KBM-7 (cell line): Measurements from ENCODE around the gene MARCHF10.
"Not testable (repeated sequence)": the region's sequence is repeated elsewhere in the genome, so short reads cannot be mapped to it uniquely, and the experiment has no call there.

Experiments used
- DNase-seq: peaks from one replicate; pipeline ENCODE4 v3.0.0-alpha.2; 2015
- in situ Hi-C: fragments of 300-500 bp; cut with MboI; formaldehyde crosslinking; loops from 2 replicates; pipeline ENCODE4 v1.14.3; 2020; ENCODE audit warnings: low sequenced_read_pairs, low pct_unique_long_range_greater_than_20kb, mixed read lengths

Gene MARCHF10

GRCh38 chr17:62692721-62693431 is 115.2 kb downstream of the MARCHF10 start:
- in situ Hi-C loops, result loop anchor here (25.0 kb wide), 1 partner anchor 719 kb away; no protein-coding TSS in a partner anchor
- DNase-seq, result peak; percentile 33

DNA sequence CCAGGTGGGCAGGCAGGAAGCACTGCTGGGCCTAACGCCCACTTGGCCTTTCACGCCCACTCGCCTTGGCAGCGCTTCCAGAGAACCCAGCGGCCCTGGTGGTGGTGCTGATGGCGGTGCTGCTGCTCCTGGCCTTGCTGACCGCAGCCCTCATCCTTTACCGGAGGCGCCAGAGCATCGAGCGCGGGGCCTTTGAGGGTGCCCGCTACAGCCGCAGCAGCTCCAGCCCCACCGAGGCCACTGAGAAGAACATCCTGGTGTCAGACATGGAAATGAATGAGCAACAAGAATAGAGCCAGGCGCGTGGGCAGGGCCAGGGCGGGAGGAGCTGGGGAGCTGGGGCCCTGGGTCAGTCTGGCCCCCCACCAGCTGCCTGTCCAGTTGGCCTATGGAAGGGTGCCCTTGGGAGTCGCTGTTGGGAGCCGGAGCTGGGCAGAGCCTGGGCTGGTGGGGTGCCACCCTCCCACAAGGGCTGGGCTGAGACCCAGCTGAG is 115.9 kb downstream of the MARCHF10 start:
- DNase-seq, result no peak
- in situ Hi-C loops, result loop anchor here (25.0 kb wide), 1 partner anchor 720 kb away; no protein-coding TSS in a partner anchor

DNA sequence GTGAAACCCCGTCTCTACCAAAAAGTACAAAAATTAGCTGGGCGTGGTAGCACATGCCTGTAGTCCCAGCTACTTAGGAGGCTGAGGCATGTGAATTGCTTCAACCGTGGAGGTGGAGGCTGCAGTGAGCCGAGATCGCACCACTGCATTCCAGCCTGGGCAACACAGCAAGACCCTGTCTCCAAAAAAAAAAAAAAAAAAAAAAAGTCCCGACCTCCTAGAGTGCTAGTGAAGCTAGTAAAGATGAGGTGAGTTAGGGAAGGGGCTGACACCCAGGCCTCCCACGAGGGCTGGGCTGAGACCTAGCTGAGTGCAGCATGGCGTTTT is 116.6 kb downstream of the MARCHF10 start:
- not testable (repeated sequence) for DNase-seq
- in situ Hi-C loops, result loop anchor here (25.0 kb wide), 1 partner anchor 721 kb away; no protein-coding TSS in a partner anchor

DNA sequence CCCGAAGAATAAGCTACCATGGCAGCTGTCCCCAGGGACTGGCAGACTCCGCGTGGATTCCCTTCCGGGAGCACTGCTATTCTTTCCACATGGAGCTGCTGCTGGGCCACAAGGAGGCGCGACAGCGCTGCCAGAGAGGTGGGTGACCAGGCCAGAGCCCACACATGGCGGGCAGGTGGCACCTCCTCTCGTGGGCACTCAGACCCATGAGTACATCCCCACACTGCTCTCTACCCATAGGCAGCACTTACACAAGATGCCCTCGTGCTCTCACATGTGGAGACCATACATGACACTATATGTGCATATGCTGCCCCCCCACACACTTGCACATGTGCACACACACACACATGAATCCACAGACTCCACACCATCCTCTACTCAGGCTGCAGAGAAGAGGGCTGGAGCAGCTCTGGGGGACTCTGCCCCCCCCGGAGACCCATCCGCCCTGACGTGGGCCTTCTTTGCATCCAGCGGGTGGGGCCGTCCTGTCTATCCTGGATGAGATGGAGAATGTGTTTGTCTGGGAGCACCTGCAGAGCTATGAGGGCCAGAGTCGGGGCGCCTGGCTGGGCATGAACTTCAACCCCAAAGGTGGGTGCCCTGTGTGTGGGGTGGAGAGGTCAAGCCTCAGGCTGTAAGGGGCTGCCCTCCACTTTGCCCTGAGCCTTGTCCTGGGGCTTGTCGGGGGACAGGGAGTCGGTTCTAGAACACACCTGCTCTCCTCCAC is 117.8 kb downstream of the MARCHF10 start:
- in situ Hi-C loops, result loop anchor here (25.0 kb wide), 1 partner anchor 722 kb away; no protein-coding TSS in a partner anchor
- no peak for DNase-seq

DNA sequence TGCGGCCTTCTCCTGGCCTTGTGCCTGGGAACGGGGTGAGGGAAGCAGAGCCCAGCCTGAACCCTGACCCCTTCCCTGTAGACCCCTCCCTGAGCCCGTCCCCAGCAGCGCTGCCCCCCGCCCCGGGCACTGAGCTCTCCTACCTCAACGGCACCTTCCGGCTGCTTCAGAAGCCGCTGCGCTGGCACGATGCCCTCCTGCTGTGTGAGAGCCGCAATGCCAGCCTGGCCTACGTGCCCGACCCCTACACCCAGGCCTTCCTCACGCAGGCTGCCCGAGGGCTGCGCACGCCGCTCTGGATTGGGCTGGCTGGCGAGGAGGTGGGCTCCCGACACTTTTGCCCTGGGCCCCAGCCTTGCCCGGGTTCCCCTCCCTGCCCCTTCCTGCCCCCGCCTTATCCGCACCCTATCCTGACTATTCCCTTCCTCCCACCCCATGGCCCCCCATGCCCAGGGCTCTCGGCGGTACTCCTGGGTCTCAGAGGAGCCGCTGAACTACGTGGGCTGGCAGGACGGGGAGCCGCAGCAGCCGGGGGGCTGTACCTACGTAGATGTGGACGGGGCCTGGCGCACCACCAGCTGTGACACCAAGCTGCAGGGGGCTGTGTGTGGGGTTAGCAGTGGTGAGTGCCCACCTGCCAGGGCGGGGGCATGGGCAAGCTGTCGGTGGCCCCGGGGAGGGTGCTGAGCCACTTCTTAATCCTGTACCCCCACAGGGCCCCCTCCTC is 118.5 kb downstream of the MARCHF10 start:
- in situ Hi-C loops, result loop anchor here (25.0 kb wide), 1 partner anchor 723 kb away; no protein-coding TSS in a partner anchor
- no peak for DNase-seq

- DNase-seq, result no peak
- in situ Hi-C loops, result loop anchor here (25.0 kb wide), 1 partner anchor 724 kb away; no protein-coding TSS in a partner anchor
Measured at GRCh38 chr17:62688398-62689160, 119.5 kb downstream of the MARCHF10 start.

DNA sequence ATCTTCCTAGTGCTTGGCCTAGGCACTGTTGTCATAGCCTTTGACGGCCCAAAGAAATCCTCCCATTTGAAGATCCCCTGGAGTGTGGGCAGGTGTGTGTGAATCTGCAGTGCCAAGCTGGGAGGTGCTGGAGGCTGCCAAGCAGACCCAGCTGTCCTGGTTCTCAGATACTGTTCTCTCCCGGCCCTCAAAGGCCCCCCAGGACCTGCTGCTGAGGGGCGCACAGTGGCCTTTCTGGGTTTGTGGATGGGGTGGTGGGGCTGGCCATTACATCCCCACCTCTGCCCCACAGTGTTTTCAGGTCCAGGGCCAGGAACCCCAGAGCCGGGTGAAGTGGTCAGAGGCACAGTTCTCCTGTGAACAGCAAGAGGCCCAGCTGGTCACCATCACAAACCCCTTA is 120.1 kb downstream of the MARCHF10 start:
- no peak for DNase-seq

DNA sequence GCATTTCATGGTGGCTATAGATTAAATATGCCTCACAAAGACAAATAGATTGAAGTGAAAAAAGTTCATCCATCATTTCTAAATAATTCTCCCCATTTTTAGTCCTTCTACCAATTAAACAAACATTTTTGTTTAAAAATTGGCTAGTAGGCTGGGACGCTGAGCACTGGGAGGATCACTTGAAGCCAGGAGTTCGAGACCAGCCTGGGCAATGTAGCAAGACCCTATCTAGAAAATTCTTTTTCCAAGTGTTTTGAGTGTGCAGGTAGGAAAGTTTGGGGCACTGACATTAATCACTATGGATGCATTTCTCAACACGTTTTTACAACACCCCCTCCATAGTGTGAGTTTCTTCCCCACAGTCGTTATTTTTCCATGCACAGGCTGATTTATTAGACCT is 123.9 kb downstream of the MARCHF10 start:
- DNase-seq, result no peak
- in situ Hi-C loops, result loop anchor here (25.0 kb wide), 1 partner anchor 728 kb away; no protein-coding TSS in a partner anchor

More for the DNA sequence above, 120.1 kb downstream of the MARCHF10 start:
- in situ Hi-C loops, result loop anchor here (25.0 kb wide), 1 partner anchor 724 kb away; no protein-coding TSS in a partner anchor

DNA sequence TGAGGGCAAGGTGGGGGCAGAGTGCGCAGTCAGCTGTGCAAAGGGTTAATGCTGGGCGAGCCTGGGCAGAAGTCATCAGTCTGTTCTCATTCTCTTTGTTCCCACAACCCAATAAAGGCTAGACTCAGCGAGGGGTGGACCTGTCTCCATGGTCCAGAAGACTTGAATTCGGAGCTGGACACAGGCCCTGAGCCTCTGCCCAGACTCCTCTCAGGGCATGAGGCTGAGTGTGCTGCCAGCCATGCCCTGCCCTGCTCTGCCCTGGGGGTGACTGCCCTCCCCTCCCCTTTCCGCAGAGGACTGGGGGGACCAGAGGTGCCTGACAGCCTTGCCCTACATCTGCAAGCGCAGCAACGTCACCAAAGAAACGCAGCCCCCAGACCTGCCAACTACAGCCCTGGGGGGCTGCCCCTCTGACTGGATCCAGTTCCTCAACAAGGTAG is 126.2 kb downstream of the MARCHF10 start:
- no peak for DNase-seq
- in situ Hi-C loops, result loop anchor here (25.0 kb wide), 1 partner anchor 730 kb away; no protein-coding TSS in a partner anchor

DNA sequence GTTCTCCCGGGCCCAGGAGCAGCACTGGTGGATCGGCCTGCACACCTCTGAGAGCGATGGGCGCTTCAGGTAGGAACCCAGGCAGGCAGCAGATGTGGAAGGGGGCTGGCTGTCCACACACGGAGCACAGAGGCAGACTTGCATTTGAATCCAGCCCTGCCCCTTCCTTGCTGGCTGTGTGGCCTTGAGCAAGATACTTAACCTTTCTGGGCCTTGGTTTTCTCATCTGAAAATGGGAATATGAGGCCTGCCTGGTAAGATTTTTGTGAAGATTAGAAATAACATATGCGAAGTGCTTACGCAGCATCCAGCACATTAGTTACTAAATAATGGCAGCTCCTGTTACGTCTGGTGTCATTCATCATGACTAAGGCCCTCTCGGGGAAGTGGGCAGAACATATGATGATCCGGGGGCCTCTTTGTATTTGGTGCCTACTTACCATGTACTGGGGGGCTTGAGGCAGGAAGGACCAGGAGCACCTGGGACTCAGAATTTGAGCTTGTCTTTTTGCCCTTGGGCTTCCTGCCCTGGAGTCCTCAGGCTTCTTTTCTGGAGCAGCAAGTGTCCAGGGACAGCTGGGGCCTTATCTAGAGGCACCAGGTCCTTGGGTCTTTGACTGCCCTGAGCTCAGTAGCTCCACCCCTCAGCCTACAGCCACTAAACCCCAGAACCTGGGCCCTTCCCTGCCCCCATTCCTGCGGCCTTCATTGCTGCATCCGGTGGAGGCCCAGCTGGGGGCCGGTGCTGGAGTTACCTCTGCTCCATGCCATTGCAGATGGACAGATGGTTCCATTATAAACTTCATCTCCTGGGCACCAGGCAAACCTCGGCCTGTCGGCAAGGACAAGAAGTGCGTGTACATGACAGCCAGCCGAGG is 126.8 kb downstream of the MARCHF10 start:
- DNase-seq, result no peak
- in situ Hi-C loops, result loop anchor here (25.0 kb wide), 1 partner anchor 731 kb away; no protein-coding TSS in a partner anchor

GRCh38 chr17:62680541-62681052 is 127.5 kb downstream of the MARCHF10 start:
- in situ Hi-C loops, result loop anchor here (25.0 kb wide), 1 partner anchor 732 kb away; no protein-coding TSS in a partner anchor
- DNase-seq, result no peak

DNA sequence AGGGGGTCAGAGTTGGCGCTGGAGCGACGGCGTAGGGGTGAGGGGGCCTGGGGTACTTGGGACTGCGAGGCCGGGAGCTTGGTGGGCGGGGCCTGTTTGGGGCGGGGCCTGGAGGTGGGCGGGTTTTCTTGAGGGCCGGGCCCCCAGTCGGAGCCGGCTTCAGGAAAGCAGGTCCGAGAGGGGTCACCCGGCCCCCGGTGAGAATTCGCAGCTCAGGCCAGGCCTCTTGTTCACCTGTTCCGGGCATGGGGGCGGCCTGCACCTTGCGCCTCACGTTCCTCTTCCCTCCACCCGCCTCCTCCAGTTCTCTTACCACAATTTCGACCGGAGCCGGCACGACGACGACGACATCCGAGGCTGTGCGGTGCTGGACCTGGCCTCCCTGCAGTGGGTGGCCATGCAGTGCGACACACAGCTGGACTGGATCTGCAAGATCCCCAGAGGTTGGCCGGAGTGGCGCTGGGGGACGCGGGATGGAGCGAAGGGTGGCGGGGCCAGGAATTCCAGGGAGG is 128.2 kb downstream of the MARCHF10 start:
- in situ Hi-C loops, result loop anchor here (25.0 kb wide), 1 partner anchor 732 kb away; no protein-coding TSS in a partner anchor
- DNase-seq, result no peak

- in situ Hi-C loops, result loop anchor here (25.0 kb wide), 1 partner anchor 734 kb away; no protein-coding TSS in a partner anchor
- no peak for DNase-seq
Measured at GRCh38 chr17:62678214-62678919, 129.7 kb downstream of the MARCHF10 start.

DNA sequence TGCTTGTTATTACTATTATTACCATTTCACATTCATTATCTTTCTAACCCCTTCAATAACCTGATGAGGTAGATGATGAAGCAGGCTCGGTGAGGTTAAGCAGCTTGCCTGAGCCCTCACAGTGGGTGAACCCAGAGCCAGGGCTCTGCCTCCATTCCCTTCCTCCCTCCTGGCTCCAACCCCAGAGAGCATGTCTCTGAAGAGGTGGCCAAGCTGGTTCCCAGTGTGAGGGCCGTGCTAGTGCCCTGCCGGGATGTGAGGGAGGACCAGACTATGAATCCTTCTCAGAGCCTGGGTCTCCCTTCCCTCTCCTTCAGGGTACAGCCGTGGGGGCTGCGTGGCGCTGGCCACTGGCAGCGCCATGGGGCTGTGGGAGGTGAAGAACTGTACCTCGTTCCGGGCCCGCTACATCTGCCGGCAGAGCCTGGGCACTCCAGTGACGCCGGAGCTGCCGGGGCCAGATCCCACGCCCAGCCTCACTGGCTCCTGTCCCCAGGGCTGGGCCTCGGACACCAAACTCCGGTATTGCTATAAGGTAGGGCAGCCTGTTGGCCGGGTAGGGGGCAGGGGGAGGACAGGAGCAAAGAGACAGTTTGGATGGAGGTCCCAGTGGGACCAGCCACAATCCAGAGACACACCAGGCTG is 131.0 kb downstream of the MARCHF10 start:
- in situ Hi-C loops, result loop anchor here (25.0 kb wide), 1 partner anchor 735 kb away; no protein-coding TSS in a partner anchor
- no peak for DNase-seq

- in situ Hi-C loops, result loop anchor here (25.0 kb wide), 1 partner anchor 736 kb away; no protein-coding TSS in a partner anchor
- DNase-seq, result no peak
Measured at GRCh38 chr17:62676231-62676943, 131.7 kb downstream of the MARCHF10 start.
